GM21576 (cell line): ENCODE results near the gene TPRG1L.

Experiments used
- ATAC-seq: cut with Tn5 transposase; IDR thresholded peaks from one replicate; pipeline ENCODE4 v1.9.1; 2021; ENCODE audit warnings: mild to moderate bottlenecking, moderate library complexity; ENCODE audit not compliant: unreplicated experiment

TPRG1L gene

DNA sequence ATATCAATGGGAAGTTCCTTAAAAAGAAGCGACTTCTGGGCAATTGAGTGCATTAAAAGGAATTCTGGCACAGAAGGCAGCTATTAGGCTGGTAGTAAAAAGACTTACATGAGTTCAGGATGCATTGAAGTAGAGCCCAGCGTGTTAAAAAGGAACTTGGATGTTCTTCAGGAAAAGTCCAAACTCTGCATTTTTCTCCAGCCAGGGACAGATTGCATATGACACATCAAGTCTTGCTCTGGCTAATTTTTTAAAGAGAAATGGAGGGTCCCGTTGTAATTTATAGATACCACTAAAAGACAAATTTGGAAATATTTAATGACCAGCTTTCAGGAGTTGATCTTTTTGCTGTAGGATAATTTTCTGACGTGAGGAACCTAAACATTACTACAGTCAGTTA, 1.2 kb downstream of the TPRG1L start:
- no peak for ATAC-seq

DNA sequence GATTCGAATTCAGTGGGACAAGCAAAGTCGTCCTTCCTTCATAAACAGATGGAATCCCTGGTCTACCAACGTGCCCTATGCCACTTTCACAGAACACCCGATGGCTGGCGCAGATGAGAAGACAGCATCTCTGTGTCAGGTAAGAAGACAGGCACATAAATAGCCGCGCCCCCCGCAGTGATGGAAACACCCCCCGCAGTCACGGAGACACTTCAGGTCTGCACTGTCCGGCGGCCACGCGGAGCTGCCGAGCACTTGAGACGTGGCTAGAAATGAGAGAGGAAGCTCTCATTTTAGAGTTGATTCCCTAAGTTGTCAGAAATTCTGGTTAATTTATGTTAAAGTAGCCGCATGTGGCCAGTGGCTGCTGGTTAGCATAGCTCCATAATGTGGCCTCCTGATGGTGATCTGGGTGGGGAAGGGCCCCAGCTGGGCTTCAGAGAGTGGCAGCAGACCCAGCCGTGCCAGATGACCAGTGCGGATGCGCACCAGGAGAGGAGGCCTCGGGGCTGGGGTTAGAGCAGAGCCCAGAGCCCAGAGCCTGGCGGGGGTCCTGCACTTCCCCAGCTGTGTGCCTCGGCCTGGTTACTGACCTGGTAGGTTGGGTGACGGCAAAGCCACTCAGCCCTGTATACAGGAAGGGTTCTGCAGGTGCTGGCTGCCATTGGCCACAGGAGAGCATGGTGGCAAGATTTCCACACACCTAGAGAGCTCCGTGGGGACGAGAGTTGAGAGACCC, 2.9 kb downstream of the TPRG1L start:
- ATAC-seq: no peak

DNA sequence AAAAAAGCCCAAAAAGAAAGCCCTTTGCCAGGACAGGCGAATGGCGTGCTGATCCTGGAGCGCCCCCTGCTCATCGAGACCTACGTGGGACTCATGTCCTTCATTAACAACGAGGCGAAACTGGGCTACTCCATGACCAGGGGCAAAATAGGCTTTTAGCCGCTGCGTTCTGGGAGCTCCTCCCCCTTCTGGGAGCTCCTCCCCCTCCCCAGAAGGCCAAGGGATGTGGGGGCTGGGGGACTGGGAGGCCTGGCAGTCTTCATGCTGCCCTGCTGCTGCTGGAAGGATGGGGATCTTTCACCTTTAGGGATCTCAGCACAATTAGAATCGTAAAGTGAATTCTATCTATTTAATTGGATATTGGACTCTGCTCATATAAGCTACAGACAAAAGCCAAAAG, 3.6 kb downstream of the TPRG1L start:
- ATAC-seq: no peak

DNA sequence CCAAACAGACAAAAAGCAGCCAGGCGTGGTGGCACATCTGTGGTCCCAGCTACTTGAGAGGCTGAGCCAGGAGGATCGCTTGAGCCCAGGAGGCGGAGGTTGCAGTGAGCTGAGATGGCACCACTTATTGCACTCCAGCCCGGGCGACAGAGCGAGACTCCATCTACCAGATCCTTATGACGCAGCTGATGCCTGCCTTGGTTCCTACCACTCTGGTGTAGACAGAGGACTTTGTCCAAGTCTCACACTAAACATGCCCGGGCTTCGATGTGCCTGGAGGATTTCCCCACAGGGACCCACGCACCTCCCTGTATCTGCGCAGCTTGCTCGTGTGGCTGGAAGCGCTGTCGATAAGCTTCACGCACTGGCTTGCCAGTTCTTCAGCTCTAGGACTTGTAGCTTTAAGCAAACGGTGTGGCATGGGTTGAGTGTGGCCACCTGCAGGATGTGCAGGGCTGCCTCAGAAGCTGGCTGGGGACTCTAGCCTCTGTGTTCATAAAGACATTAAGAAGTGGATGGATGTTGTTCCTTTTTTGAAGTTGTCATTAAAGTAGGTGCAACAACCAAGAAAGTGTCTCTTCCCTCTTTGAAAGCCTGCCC, 4.8 kb downstream of the TPRG1L start:
- ATAC-seq: no peak

DNA sequence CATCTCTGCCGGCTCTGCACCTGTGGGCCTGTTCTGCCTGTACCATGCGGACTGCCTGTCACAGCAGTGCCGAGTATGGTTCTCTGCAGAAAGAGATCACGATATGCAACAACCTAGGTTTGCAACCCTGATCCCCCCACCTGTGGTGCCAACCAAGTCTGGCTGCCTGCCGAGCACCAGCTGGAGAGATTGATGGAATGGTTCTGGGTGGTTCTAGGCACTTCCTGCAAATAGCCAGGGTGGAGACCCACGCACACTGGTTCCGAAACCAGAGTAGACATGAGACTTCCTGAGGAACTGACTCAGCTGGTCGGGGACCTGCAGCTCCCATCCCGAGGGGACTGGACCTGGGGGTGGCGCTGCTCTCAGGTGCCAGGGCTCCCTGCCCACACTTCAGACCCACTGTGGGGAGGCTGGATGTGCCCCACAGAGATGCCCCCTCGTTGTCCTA, 5.4 kb downstream of the TPRG1L start:
- no peak for ATAC-seq

DNA sequence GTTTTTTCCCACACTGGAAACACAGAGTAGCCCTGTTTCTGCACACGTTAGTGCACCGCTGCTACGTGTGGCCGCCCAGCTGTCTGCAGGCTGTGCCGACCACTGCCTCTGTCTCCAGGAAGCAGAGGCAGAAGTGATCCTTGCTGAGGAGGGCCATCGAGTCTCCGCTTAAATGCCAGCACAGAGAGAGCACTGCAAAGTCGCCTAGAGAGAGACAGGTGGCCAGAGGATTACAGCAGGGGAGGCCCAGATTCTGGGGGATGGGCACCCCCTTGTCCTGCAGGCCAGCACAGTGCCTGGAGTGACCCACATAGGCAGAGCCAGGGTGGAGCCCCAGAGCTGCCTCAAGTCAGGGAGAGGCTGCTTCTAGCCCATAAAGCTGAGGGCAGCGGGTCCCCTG, 6.1 kb downstream of the TPRG1L start:
- no peak for ATAC-seq

DNA sequence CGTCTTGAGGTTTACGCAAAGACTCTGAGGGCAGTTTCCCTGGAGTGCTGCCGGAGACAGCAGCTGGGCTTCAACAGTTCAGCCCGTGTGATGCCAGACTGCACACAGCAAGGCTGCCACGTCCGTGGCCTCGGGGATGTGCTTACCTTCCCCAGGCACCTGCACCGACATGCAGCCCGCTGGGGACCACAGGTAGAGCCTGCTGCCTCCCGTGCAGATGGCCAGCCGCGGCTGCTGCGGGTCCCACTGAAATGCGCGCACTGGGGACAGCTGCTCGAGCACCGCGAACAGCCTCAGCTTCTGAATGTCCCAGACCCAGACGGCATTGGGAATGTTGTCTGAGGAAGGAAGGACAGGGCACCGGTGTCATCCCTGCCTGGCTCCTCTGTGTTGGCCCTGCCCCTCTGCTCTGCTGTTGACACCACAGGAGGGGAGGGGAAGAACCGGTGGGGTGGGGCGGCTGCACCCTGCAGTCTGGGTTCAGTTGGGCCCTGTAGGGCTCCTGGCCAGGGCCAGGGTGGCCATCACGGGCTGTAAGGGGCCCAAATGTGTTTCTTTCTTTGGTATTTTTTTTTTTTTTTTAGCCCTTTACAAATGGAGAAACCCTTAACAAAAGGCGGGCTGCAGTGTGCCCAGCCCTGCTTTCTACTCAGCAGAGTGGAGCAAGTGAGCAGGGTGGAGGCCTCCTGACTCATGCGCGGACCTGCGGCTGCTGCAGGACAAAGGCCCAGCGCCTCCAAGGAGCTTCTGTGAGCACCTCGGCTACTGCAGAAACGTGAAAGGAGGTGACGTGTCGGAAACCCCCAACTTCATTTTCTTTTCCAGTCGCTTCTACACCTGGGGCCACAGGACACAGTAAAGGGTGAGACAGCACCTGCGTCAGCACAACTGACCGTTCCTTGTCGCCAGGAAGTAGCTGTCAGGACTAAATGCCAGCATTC, 6.8 kb downstream of the TPRG1L start:
- ATAC-seq: no peak

DNA sequence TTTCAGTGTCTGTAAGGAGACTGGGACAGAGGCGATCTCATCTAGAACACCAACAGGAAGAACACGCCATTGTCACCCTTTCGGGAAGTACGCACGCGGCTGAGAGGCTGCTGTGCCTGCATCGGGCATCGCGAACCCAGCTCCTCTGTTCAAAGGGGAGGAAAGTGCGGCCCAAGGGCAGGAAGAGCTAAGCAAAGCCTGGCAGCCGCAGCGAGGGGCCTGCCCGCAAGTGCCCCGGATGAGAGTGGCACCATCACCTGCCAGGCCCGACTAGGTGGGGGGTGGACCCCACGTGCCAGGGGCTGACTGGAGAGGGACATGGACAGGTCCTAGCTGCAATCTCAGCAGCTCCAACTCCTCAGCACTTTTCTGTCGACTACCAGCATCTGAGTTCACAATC, 7.5 kb downstream of the TPRG1L start:
- no peak for ATAC-seq

DNA sequence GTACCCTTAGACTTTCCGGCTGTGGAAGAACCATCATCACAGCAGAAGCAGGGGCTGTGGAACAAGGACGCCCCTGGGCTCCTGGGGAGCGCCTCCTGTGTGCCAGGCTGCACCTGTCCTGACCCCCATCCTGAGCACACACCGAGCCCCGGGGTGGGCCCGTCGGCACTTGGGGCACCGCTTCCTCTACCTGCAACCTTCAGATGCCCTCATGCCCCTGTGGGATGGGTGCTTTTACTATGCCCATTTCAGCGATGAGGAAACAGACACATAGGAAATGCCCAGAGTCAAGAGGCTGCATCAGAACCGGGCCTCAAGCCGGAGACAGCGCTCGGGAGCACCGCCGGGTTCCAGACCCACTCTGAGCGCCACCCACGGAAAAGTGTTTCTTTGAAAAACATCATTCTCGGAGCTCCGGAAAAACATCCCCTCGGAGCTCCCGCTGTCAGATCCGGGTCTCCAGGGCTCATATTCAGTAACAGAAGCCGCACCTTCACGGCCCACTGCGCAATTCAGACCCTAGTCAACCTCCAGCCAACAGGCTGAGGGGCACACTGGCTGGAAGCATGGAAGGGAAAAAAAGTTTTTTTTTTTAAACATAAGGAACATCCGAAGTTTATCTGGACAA, 8.0 kb downstream of the TPRG1L start:
- no peak for ATAC-seq

DNA sequence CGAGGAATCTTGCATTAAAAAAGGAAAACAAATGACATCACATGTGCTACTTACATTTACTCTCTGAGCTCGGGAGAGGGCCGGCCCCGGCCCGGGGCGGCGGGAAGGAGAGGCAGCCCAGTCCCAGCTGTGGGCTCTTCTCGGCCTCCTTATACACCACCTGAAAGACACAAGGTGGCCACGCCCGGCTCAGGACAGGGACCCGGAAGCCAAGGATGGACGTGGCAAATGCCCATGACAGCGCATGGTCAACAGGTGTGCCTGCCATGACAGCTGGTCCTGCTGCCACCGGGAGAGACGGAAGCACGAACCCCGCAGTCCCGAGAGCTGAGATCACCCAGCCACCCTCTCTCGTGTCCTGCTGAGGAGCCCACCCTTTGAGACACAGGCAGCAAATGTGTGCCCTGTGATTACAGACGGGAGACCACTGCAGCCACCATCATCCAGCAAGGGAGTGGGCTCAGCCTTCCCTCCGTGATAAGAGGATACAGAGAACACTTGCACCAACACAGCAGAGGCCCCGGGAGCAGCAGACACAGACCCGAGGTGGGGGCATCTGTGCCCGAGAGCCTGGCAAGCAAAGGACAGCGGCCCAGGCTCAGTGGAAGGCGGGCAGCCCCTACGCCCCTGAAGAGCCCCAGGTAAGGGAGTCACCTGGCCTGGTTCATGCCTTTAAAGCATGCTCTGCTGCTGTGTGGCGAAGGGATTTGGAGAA, 8.7 kb downstream of the TPRG1L start:
- no peak for ATAC-seq

DNA sequence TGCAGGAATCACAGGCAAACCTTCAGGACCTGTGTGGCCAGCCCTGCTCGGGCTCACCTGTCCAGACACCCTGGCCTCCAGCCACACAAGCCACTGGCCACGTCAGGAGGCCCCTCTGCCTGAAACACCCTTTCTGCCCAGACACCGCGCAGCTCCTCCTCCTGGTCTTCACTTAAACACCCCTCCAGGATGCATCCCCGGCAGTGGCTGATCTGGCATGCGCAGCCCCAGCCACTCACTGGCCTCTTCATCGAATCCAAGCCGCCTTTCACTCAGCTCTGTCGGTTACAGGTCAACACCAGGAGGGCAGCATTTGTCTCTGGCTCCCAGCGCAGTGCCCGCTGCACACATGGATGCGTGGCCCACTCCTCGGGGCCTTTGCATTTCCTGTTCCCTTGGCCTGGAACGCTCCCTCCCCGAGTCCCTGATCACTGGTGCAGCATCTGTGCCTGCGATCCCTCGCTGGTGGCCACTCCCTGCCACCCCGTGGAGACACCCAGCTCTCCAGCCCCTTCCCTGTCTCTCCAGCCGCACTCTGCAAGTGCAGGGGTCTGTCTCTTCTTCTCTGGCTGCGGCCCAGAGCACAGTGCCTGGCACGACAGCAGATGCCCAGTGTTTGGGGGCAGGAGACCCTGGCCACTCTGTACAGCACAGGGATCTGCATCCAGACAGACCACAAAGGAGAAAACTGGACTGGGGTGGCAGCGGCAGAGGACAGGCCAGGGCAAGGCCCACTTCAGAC, 9.4 kb downstream of the TPRG1L start:
- no peak for ATAC-seq

DNA sequence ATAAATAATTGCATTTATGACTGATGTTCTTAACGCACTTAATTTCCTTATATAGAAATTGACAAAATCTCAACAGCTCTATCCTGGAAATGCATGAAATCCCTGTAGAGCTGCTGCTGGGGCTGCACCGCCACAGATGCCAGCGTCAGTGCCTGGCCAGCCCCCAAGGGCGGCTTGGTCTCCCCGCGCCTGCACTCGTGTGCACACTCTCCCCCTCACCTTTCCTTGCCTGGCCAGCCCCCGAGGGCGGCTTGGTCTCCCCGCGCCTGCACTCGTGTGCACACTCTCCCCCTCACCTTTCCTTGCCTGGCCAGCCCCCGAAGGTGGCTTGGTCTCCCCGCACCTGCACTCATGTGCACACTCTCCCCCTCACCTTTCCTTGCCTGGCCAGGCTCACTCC, 11.3 kb downstream of the TPRG1L start:
- no peak for ATAC-seq

DNA sequence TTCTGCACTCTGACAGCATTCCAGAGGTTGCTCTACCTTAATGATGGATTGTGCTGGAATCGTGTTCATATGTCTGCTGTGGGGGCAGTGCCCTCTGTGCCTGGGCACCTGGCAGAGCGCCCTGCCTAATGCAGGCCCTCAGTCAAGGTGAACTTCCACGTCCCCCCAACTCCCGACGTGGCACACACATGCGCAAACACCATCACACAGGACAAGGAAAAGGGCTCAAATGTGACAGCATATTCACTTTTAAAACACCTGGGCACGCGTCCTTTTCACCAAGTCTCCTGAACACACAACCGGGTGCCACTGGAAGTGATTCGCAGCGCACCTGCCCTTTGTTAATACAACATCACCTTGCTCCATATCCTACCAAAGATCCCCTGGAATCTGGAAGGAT, 11.7 kb downstream of the TPRG1L start:
- ATAC-seq: no peak

DNA sequence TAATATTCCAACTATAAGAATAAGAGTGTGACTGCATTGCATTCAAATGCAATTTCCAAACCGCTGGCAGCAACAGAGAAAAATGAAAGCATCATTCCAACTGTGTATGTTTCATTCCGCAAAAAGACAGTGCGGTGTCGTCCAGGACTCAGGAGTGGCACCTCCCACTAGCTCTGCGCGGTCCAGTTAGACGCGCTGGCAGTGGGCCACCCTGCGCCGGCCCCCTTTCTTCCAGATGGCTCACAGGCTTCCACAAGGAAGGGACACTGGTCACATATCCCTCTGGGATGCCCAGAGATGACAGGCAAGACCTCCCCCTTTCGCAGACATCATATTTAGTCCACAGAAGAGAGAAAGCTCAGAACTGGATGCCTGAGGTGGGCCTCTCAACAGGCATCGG, 13.2 kb downstream of the TPRG1L start:
- ATAC-seq: no peak

DNA sequence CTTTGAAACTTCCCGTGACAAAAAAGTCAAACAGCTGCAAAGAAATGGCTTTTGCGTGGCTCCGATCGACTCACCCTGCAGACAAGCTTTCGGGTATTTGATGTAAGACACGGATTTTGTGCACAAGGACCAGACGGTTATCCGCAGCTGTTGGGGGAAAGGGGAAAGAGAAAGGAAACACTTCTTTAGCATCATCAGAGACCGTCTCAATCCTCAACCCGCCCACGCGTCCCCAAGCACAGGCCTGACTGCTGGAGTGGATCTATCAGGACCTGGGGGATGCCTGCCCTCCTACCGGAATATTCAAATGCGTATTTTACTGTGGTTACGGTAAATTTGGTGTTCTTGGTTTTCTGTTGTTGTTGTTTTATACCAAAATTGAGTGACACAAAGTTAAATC, 13.9 kb downstream of the TPRG1L start:
- no peak for ATAC-seq

DNA sequence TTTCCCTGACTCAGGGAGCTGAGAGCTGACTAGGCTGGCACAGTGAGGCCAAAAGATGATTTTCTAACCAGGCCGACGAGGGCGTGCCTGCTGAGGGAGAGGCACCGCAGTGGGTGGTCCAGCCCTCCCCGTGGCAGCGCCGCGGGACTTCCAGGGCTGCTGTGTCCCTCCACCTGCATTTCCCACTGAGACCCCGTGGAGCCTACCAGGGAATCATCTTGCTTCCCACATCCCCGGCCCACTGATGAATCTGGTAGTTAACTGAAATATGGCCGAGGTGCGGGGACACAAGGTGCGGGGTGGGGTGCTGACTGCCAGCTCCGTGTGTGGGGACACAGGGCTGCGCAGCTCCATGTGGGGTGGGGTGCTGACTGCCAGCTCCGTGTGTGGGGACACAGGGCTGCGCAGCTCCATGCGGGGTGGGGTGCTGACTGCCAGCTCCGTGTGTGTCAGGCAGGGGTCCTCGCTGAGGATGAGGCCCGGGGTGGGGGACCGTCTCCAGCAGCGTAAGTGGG, 14.6 kb downstream of the TPRG1L start:
- ATAC-seq: no peak

DNA sequence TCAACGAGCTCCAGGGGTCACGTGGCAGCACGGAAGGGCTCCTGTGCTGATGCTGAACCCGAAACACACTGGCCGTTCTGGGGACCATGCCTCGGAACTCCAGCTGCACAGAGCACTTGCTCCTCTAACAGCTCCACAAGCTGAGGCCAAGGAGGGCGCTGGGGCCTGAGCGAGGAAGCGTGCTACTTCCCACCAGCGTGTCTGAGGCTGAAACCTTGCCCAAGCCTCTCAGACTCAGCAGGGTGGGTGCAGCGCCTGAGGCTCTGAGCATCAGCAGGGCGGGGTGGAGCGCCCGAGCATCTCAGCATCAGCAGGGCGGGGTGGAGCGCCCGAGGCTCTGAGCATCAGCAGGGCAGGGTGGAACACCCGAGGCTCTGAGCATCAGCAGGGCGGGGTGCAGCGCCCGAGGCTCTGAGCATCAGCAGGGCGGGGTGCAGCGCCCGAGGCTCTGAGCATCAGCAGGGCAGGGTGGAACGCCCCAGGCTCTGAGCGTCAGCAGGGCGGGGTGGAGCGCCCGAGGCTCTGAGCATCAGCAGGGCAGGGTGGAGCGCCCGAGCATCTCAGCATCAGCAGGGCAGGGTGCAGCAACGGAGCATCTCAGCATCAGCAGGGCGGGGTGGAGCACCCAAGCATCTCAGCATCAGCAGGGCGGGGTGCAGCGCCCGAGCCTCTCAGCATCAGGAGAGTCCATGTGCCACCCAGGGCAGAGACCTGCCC, 15.5 kb downstream of the TPRG1L start:
- no peak for ATAC-seq

DNA sequence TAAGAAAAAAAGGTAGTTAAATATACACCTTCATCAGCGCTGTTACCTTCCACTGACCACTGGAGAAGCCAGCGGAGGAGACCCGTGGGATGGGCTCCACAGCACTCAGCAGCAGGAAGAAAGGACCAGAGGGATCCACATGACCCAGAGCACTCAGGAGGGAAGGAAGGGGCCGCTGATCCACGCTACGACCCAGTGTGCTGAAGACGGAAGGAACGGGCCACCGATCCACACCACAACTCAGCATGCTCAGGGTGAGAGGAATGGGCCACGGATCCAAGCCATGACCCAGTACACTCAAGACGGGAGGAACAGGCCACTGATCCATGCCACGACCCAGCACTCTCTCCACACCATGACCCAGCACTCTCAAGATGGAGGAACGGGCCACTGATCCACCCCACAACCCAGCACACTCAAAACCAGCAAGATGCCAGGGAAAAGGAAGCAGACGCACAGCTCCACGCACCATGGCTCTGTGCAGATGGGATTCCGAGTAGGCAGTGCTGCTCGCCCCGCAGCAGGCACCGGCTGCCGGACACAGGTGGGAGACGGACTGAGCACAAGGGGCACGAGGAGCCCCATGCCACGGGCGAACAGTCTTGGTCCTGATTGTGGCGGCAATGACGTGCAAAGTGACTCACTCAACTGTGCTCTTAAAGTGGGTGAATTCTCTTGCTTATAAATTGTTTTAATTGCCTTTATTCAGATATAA, 16.4 kb downstream of the TPRG1L start:
- ATAC-seq: no peak
